Measurements from ENCODE around the gene CLDN17.

DNA sequence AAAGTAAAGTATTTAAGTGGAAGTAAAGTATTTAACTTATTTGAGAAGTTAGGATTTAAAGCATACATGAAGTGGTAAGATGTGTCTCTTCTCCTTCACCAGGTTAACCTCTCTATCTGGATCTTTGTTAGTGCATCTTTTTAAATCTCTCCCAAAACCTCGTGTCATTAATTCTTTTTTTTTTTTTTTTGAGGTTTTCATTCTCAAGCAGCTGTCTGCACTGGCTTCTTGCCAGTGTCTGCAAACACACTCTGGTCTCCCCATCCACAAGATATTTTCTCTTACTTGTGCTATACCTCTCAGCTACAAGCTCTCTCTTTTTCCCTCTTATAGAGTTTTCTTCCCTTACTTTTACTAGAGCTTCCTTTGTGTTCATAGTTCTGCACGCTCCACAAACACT, 49.0 kb downstream of the CLDN17 start:
- TF ChIP-seq POLR2A (IDR thresholded peaks at IDR 0.05; ENCODE audit: low read depth, low read length): no peak
- no peak for TF ChIP-seq PAX5 (IDR thresholded peaks at IDR 0.05; ENCODE audit: insufficient read depth, low read length, severe bottlenecking)
- no peak for TF ChIP-seq POLR2AphosphoS5 (IDR thresholded peaks at IDR 0.05; ENCODE audit: low read depth, low read length)

Measured in GM12891 (cell line).